H1 (cell line): Measurements from ENCODE around the gene TAPT1. TPM values are rescaled to one million over a fixed set of nuclear protein-coding genes. Genes with fewer than 3 reads are reported as not detected.

Experiments used
- POLR2AphosphoS5 ChIP-seq: IDR thresholded peaks from 2 replicates; pipeline ENCODE4 v1.6.1; 2011; ENCODE audit warnings: low read depth, low read length
- SUZ12 ChIP-seq: fragments of 200-600 bp; sonication (generic); IDR thresholded peaks from 2 replicates; pipeline ENCODE4 v1.6.1; 2012; ENCODE audit warnings: mild to moderate bottlenecking, inconsistent platforms, low read length, moderate library complexity, mixed read lengths
- polyA plus RNA-seq, 7 experiments: library from polyadenylated mRNA; depleted of rRNA in 3 of 7; stranded (reverse) in 5 of 7; unstranded in 2 of 7; fragments of >200 nt in 5 of 7; fragments of 200-250 nt in 2 of 7; gene quantifications; 1 replicate in 5 of 7; 2 replicates in 1 of 7; 4 replicates in 1 of 7; pipeline versions ENCODE4 v1.2.1 to v1.2.3, GENCODE V29; 2011 to 2013; ENCODE audit warnings: missing spikeins in 2 of 7, mixed read lengths in 2 of 7
- total RNA-seq: library from RNA; stranded (reverse); fragmentation: NEBNext Ultra II Directional; extraction: Animal tissue kit (Norgen Biotek cat#: 25700); gene quantifications from 2 replicates; pipeline ENCODE4 v1.2.1, GENCODE V29; 2021

The TAPT1 gene
- total and polyA plus RNA-seq, 2 of the 8 experiments (the other 6 are each of a cell fraction or from before 2014, with no cell fraction given) = 4.2 to 15.3 TPM

DNA sequence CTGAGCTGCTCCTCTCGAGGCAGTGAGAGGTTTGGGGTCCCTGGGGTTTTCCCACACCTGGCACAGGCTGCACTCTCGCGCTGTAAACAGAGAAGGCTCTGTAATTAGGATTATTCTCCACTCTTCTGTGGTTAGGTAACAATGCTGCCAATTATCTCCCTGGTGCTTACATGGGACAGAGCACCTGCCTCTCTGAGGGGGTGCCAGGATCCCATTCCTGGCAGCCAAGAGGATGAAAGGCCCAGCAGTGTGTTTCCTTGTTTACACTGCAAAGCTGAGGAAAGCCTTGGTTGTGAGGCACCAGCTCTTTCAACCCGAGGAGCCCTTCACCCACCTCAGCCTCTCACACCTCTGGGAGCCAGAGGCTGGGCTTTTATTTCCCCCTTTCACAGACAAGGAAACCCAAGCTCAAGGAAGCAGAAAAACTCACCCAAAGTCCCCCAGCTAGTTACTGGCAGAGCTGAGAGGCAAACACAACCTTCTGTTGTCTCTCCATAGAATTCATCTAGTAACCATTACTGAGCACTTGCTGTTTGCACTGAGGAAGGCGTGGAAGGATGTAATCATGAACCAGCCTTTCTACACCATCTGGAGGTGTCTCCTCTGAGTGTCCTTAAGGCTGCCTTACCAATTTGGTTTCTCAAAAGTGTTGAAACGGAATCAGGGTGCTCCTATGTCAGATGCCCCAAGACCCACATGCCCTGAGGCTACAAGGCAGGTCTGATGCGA, 102.8 kb downstream of the TAPT1 start (continued):
- TF ChIP-seq SUZ12 (no peak), POLR2AphosphoS5 (no peak)
